HCT116 (cell line): ENCODE data around the gene USH1G. TPM values are rescaled to one million over a fixed set of nuclear protein-coding genes. Genes with fewer than 3 reads are reported as not detected.

Experiments
- ATAC-seq: fragments of 200-7000 bp; cut with Tn5 transposase; 2 replicates; pipeline ENCODE4 v1.9.1; 2020; ENCODE audit warnings: mild to moderate bottlenecking, moderate library complexity
- BruUV-seq: library from RNA; stranded (reverse); fragments of 400-500 nt; replicated peaks from 2 replicates; lab custom pipeline; 2021; lab: Mats Ljungman, UMichigan
- CTCF ChIA-PET: fragments of 300-600 bp; sonication (Branson Sonifier 250); formaldehyde crosslinking; loops from one replicate; lab custom pipeline; 2021; ENCODE audit warnings: antibody characterized with exemption; lab: Charles Lee
- POLR2A ChIA-PET: fragments of 300-600, 350-600 bp; sonication (Branson Sonifier 250); formaldehyde crosslinking; loops from one replicate; lab custom pipeline; 2021; ENCODE audit warnings: antibody characterized with exemption; lab: Charles Lee
- RAD21 ChIA-PET, 2 experiments: fragments of 300-600 bp; sonication (Branson Sonifier 250); formaldehyde crosslinking; loops; one replicate each; lab custom pipeline; 2023; ENCODE audit warnings: low total read pairs in 2 of 2; ENCODE audit not compliant: uncharacterized antibody in 2 of 2, unreplicated experiment in 2 of 2, low non-redundant PET in 1 of 2; lab: Charles Lee
- DNase-seq: peaks from one replicate; pipeline ENCODE4 v3.0.0-alpha.2; 2010; ENCODE audit warnings: low read depth, low spot score
- H2AFZ ChIP-seq: fragments of 200-600 bp; shearing (Covaris generic), sonication (generic); 2 replicates; pipeline ENCODE4 v1.6.1; 2017; ENCODE audit warnings: low read depth, mixed run types, mixed read lengths, antibody characterized with exemption, low read length; ENCODE audit not compliant: poor library complexity, severe bottlenecking
- H3K27ac ChIP-seq: 2 replicates; pipeline ENCODE4 v1.5.1; 2012; ENCODE audit warnings: low read depth, low read length
- H3K27me3 ChIP-seq: fragments of 200-600 bp; sonication (generic); 2 replicates; pipeline ENCODE4 v1.6.1; 2016; ENCODE audit warnings: mixed run types, low read length, mixed read lengths; ENCODE audit not compliant: insufficient read depth
- H3K36me3 ChIP-seq, 2 experiments: fragments of 200-500 bp in 1 of 2; fragments of 200-600 bp in 1 of 2; sonication (Bioruptor generic) in 1 of 2; sonication (generic) in 1 of 2; 2 replicates each; pipeline versions ENCODE4 v1.5.1 to v1.6.1; 2014 to 2016; ENCODE audit warnings: low read length in 2 of 2, inconsistent platforms in 1 of 2, mixed read lengths in 1 of 2, mixed run types in 1 of 2; ENCODE audit not compliant: insufficient read depth in 2 of 2, control insufficient read depth in 1 of 2
- H3K4me1 ChIP-seq, 2 experiments: fragments of 200-600 bp in 1 of 2; sonication (generic) in 1 of 2; 2 replicates each; pipeline versions ENCODE4 v1.5.1 to v1.6.1; 2012 to 2017; ENCODE audit warnings: low read length in 2 of 2, inconsistent platforms in 1 of 2, mild to moderate bottlenecking in 1 of 2, mixed read lengths in 1 of 2, mixed run types in 1 of 2, moderate library complexity in 1 of 2; ENCODE audit not compliant: insufficient read depth in 2 of 2, control insufficient read depth in 1 of 2
- H3K4me2 ChIP-seq: fragments of 200-600 bp; sonication (generic); 2 replicates; pipeline ENCODE4 v1.6.1; 2017; ENCODE audit warnings: mixed run types, low read length, mixed read lengths
- H3K4me3 ChIP-seq, 2 experiments: fragments of 200-600 bp in 1 of 2; sonication (generic) in 1 of 2; replicated peaks in 1 of 2; 2 replicates each; pipeline ENCODE4 v1.5.1; 2011 to 2016; ENCODE audit warnings: low read length in 2 of 2, control low read depth in 1 of 2, low read depth in 1 of 2, mild to moderate bottlenecking in 1 of 2, mixed read lengths in 1 of 2, mixed run types in 1 of 2
- H3K79me2 ChIP-seq: fragments of 200-600 bp; sonication (generic); 2 replicates; pipeline ENCODE4 v1.6.1; 2017; ENCODE audit warnings: mild to moderate bottlenecking, mixed run types, low read length, moderate library complexity, mixed read lengths; ENCODE audit not compliant: insufficient read depth
- H3K9ac ChIP-seq: fragments of 200-600 bp; sonication (generic); 2 replicates; pipeline ENCODE4 v1.6.1; 2016; ENCODE audit warnings: low read length, mixed read lengths
- H3K9me2 ChIP-seq: fragments of 200-600 bp; sonication (generic), shearing (Covaris generic); 2 replicates; pipeline ENCODE4 v1.6.1; 2017; ENCODE audit warnings: mixed run types, mild to moderate bottlenecking, moderate library complexity; ENCODE audit not compliant: insufficient read depth
- H3K9me3 ChIP-seq, 2 experiments: fragments of 200-500 bp in 1 of 2; fragments of 200-600 bp in 1 of 2; sonication (Bioruptor generic) in 1 of 2; sonication (generic) in 1 of 2; 2 replicates each; pipeline ENCODE4 v1.6.1; 2014 to 2017; ENCODE audit warnings: low read length in 2 of 2, mixed read lengths in 2 of 2, inconsistent platforms in 1 of 2, low read depth in 1 of 2, mild to moderate bottlenecking in 1 of 2, mixed run types in 1 of 2, moderate library complexity in 1 of 2; ENCODE audit not compliant: control insufficient read depth in 1 of 2, insufficient read depth in 1 of 2
- H4K20me1 ChIP-seq: fragments of 200-600 bp; sonication (generic), shearing (Covaris generic); 2 replicates; pipeline ENCODE4 v1.6.1; 2017; ENCODE audit warnings: mixed run types, mild to moderate bottlenecking, moderate library complexity; ENCODE audit not compliant: insufficient read depth
- ATF3 ChIP-seq: IDR thresholded peaks from 2 replicates; pipeline ENCODE4 v1.6.1; 2012
- CBX3 ChIP-seq: IDR thresholded peaks from 2 replicates; pipeline ENCODE4 v1.6.1; 2012; ENCODE audit warnings: low read depth
- ELF1 ChIP-seq: IDR thresholded peaks from 2 replicates; pipeline ENCODE4 v1.6.1; 2012; ENCODE audit warnings: low read depth, borderline replicate concordance
- EZH2phosphoT487 ChIP-seq: fragments of 200-600 bp; IDR thresholded peaks from 2 replicates; pipeline ENCODE4 v1.6.1; 2018; ENCODE audit warnings: antibody characterized with exemption, borderline replicate concordance
- FOSL1 ChIP-seq: IDR thresholded peaks from 2 replicates; pipeline ENCODE4 v1.6.1; 2012; ENCODE audit warnings: low read depth
- JUND ChIP-seq: IDR thresholded peaks from 2 replicates; pipeline ENCODE4 v1.6.1; 2012
- POLR2AphosphoS5 ChIP-seq: IDR thresholded peaks from 2 replicates; pipeline ENCODE4 v1.6.1; 2011; ENCODE audit warnings: mild to moderate bottlenecking, low read depth, low read length, moderate library complexity
- RAD21 ChIP-seq: IDR thresholded peaks from 2 replicates; pipeline ENCODE4 v1.6.1; 2012; ENCODE audit warnings: low read depth, mild to moderate bottlenecking
- SRF ChIP-seq: IDR thresholded peaks from 2 replicates; pipeline ENCODE4 v1.6.1; 2012; ENCODE audit warnings: low read depth
- TCF7L2 ChIP-seq: IDR thresholded peaks from 2 replicates; pipeline ENCODE4 v1.7.0; 2011; ENCODE audit warnings: borderline replicate concordance, inconsistent platforms; ENCODE audit not compliant: insufficient read depth, insufficient read length; ENCODE audit errors: extremely low read depth
- ZNF274 ChIP-seq: fragments of 200-500 bp; sonication (Bioruptor generic); IDR thresholded peaks from 2 replicates; pipeline ENCODE4 v1.6.1; 2014; ENCODE audit warnings: mild to moderate bottlenecking, low read depth, low read length, inconsistent platforms
- intact Hi-C: fragments of 100-400 bp; cut with micrococcal nuclease; formaldehyde crosslinking; loops from 2 replicates; pipeline ENCODE4 v1.10.0; 2022
- total RNA-seq: library from RNA; stranded (reverse); gene quantifications from one replicate; pipeline ENCODE4 v1.2.1, GENCODE V29; 2021; ENCODE audit not compliant: unreplicated experiment
- TF ChIP-seq, protein P1 (sequence below): IDR thresholded peaks from 2 replicates; pipeline ENCODE4 v1.6.1; 2012; ENCODE audit warnings: low read depth

USH1G gene
- total RNA-seq, 1 experiment from 2014 or later = 3.1 TPM

DNA sequence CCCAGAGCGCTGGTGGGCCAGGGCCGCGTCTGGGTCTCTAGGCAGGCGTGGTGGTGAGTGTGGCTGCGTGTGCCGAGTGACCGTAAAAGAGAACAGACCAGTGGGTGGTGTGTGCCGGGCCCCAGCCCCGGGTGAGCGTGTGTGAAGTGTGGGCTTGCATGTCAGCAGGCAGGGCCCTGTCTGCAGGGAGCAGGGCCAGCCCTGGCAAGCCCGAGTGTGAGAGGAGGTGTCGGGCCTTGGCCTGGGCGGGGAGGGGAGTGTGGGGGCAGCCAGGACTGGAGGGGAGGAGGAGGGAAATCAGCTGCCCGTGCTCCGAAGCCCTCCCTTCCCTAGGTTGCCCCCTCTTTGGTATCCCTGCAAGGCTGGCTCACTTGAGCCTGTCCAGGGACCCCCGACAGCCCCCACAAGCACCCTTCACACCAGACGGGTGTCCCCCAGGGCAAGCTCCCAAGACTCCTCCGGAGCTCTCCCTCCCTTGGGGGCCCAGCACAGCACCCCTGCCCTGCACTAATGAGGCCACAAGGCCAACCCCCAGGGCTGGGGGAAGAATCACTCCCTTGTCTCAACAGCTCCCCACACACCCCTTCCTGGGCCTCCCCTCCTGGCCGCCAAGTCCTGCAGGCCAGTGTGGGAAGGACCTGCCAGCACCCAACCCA is 1.9 kb downstream of the USH1G start:
- RAD21 ChIA-PET = no interaction called here
- peaks cover 4% of the 10 kb centered on the region; the same call in 1 of the 2 replicates for H3K27me3 ChIP-seq
- H3K4me1 ChIP-seq = peaks cover 16 to 34% of the 10 kb centered on the region in 2 experiments
- CTCF ChIA-PET = interaction anchor here (1.1 kb wide), 1 partner anchor 39 kb away, joined by 3 read pairs; no protein-coding TSS in a partner anchor
- H3K9me3 ChIP-seq = no peaks in the 10 kb centered on the region
- no peaks in the 10 kb centered on the region for H4K20me1 ChIP-seq
- no TSS peak for BruUV-seq
- peak overlapping the region; percentile 13; the same call in 1 of the 2 replicates for H3K27ac ChIP-seq
- ATAC-seq (no peak; the same call in 1 of the 2 replicates), DNase-seq (no peak)
- intact Hi-C loops = no loop called here
- H3K9ac ChIP-seq = no peak overlapping the region
- peaks cover 0 to 2% of the 10 kb centered on the region in 2 experiments; a peak in 1 of 4 replicates for H3K36me3 ChIP-seq
- no peak overlapping the region for H2AFZ ChIP-seq
- H3K9me2 ChIP-seq = no peaks in the 10 kb centered on the region
- no peaks in the 10 kb centered on the region for H3K79me2 ChIP-seq
- POLR2A ChIA-PET = no interaction called here
- H3K4me2 ChIP-seq = peak overlapping the region; percentile 18; the same call in 1 of the 2 replicates
- no peak for TF ChIP-seq ZNF274
- TF ChIP-seq SRF = no peak
- TF ChIP-seq EZH2phosphoT487 = no peak
- TF ChIP-seq TCF7L2 = no peak
- TF ChIP-seq ELF1 = no peak
- TF ChIP-seq POLR2AphosphoS5 = no peak
- TF ChIP-seq ATF3 = no peak
- TF ChIP-seq JUND = no peak
- no peak overlapping the region for H3K4me3 ChIP-seq

- Histone ChIP-seq H3K27me3 (peaks cover 4% of the 10 kb centered on the region; the same call in 1 of the 2 replicates), H3K79me2 (no peaks in the 10 kb centered on the region), H3K9me3 (no peaks in the 10 kb centered on the region), H3K9ac (no peak overlapping the region), H3K27ac (no peak overlapping the region; the same call in 1 of the 2 replicates), H3K9me2 (no peaks in the 10 kb centered on the region), H3K36me3 (peaks cover 0 to 2% of the 10 kb centered on the region in 2 experiments; a peak in 1 of 4 replicates), H2AFZ (no peak overlapping the region), H3K4me1 (peaks cover 16 to 34% of the 10 kb centered on the region in 2 experiments), H4K20me1 (no peaks in the 10 kb centered on the region), H3K4me2 (no peak overlapping the region), H3K4me3 (no peak overlapping the region)
- ChIA-PET CTCF (interaction anchor here (1.1 kb wide), 1 partner anchor 40 kb away, joined by 3 read pairs; no protein-coding TSS in a partner anchor), RAD21 (no interaction called here), POLR2A (no interaction called here)
- intact Hi-C loops = no loop called here
- no TSS peak for BruUV-seq
- TF ChIP-seq, protein P1, sequence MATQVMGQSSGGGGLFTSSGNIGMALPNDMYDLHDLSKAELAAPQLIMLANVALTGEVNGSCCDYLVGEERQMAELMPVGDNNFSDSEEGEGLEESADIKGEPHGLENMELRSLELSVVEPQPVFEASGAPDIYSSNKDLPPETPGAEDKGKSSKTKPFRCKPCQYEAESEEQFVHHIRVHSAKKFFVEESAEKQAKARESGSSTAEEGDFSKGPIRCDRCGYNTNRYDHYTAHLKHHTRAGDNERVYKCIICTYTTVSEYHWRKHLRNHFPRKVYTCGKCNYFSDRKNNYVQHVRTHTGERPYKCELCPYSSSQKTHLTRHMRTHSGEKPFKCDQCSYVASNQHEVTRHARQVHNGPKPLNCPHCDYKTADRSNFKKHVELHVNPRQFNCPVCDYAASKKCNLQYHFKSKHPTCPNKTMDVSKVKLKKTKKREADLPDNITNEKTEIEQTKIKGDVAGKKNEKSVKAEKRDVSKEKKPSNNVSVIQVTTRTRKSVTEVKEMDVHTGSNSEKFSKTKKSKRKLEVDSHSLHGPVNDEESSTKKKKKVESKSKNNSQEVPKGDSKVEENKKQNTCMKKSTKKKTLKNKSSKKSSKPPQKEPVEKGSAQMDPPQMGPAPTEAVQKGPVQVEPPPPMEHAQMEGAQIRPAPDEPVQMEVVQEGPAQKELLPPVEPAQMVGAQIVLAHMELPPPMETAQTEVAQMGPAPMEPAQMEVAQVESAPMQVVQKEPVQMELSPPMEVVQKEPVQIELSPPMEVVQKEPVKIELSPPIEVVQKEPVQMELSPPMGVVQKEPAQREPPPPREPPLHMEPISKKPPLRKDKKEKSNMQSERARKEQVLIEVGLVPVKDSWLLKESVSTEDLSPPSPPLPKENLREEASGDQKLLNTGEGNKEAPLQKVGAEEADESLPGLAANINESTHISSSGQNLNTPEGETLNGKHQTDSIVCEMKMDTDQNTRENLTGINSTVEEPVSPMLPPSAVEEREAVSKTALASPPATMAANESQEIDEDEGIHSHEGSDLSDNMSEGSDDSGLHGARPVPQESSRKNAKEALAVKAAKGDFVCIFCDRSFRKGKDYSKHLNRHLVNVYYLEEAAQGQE = no peak
- TF ChIP-seq FOSL1 (no peak), RAD21 (no peak), EZH2phosphoT487 (no peak), CBX3 (no peak), TCF7L2 (no peak), POLR2AphosphoS5 (no peak)
- DNase-seq (no peak), ATAC-seq (peak; percentile 39)
Observed at GRCh38 chr17:74920642-74921025, 2.4 kb downstream of the USH1G start.
